ENCODE data around the gene PLD5. TPM values are rescaled to one million over a fixed set of nuclear protein-coding genes. Genes with fewer than 3 reads are reported as not detected.

Gene PLD5
- total RNA-seq, 1 experiment from 2014 or later = not detected

- intact Hi-C loops (cut with micrococcal nuclease; ENCODE audit: unreplicated experiment) = no loop called here
- H3K4me1 ChIP-seq (ENCODE audit: control insufficient read depth, insufficient read depth, low read length) = no peaks in the 10 kb centered on the region
- no peak overlapping the region for H3K4me3 ChIP-seq (ENCODE audit: low read depth in 2 of 2, low read length in 2 of 2)
- ChIA-PET POLR2A (no interaction called here), CTCF (no interaction called here)
- BruUV-seq (replicated peaks) = no TSS peak
- DNase-seq (ENCODE audit: low read depth, low spot score) (no peak), ATAC-seq (no peak)
- TF ChIP-seq CTCF (IDR thresholded peaks at IDR 0.05) = no peak
- no peak for TF ChIP-seq REST (IDR thresholded peaks at IDR 0.05; ENCODE audit: insufficient read depth in 1 of 2, low read depth in 2 of 2, low read length in 1 of 2)
- TF ChIP-seq TCF7L2 (IDR thresholded peaks at IDR 0.05; ENCODE audit: low read depth, low read length) = no peak
- no peak for TF ChIP-seq POLR2AphosphoS5 (IDR thresholded peaks at IDR 0.05; ENCODE audit: low read depth, low read length)
- no peak for TF ChIP-seq SIN3A (IDR thresholded peaks at IDR 0.05; ENCODE audit: borderline replicate concordance, insufficient read depth, low read depth, low read length)
- no peak overlapping the region for H3K27ac ChIP-seq (ENCODE audit: low read length)
- no peaks in the 10 kb centered on the region for H3K9me3 ChIP-seq (ENCODE audit: control insufficient read depth, insufficient read depth, low read depth, low read length)
- H3K36me3 ChIP-seq (ENCODE audit: control insufficient read depth, insufficient read depth, low read length) = no peaks in the 10 kb centered on the region
- in situ Hi-C loops (cut with HindIII; ENCODE audit: low pct_unique_long_range_greater_than_20kb, low sequenced_read_pairs) = no loop called here
- no peaks in the 10 kb centered on the region for H3K27me3 ChIP-seq (ENCODE audit: control insufficient read depth, insufficient read depth, low read length)
These were observed 46.6 kb downstream of the PLD5 start for GRCh38 chr1:242477944-242478343.

- no peaks in the 10 kb centered on the region for H3K36me3 ChIP-seq (ENCODE audit: control insufficient read depth, insufficient read depth, low read length)
- no peak overlapping the region for H3K4me3 ChIP-seq (ENCODE audit: low read depth in 2 of 2, low read length in 2 of 2)
- no peak overlapping the region for H3K27ac ChIP-seq (ENCODE audit: low read length)
- POLR2A ChIA-PET = no interaction called here
- ATAC-seq (no peak), DNase-seq (ENCODE audit: low read depth, low spot score) (no peak)
- no TSS peak for BruUV-seq (replicated peaks)
- TF ChIP-seq REST (IDR thresholded peaks at IDR 0.05; ENCODE audit: insufficient read depth in 1 of 2, low read depth in 2 of 2, low read length in 1 of 2) (no peak), POLR2AphosphoS5 (IDR thresholded peaks at IDR 0.05; ENCODE audit: low read depth, low read length) (no peak), TCF7L2 (IDR thresholded peaks at IDR 0.05; ENCODE audit: low read depth, low read length) (no peak), CTCF (IDR thresholded peaks at IDR 0.05) (no peak), SIN3A (IDR thresholded peaks at IDR 0.05; ENCODE audit: borderline replicate concordance, insufficient read depth, low read depth, low read length) (no peak)
- H3K27me3 ChIP-seq (ENCODE audit: control insufficient read depth, insufficient read depth, low read length) = no peaks in the 10 kb centered on the region
- CTCF ChIA-PET = no interaction called here
- intact Hi-C loops (cut with micrococcal nuclease; ENCODE audit: unreplicated experiment) (no loop called here), in situ Hi-C loops (cut with HindIII; ENCODE audit: low pct_unique_long_range_greater_than_20kb, low sequenced_read_pairs) (no loop called here)
- no peaks in the 10 kb centered on the region for H3K9me3 ChIP-seq (ENCODE audit: control insufficient read depth, insufficient read depth, low read depth, low read length)
- H3K4me1 ChIP-seq (ENCODE audit: control insufficient read depth, insufficient read depth, low read length) = no peaks in the 10 kb centered on the region
These were observed 53.7 kb downstream of the PLD5 start for GRCh38 chr1:242470774-242471173.

Measured in Panc1 (cell line).